Esophagus (tissue), 2 donors: ENCODE results near the gene CST9L. TPM values are rescaled to one million over a fixed set of nuclear protein-coding genes. Genes with fewer than 3 reads are reported as not detected.

Source experiments
- H3K27ac ChIP-seq, 2 donors: one replicate each; pipeline ENCODE4 v1.5.1; 2013; ENCODE audit warnings: low read depth in 2 of 2, mild to moderate bottlenecking in 2 of 2, inconsistent platforms in 1 of 2, low read length in 1 of 2, moderate library complexity in 1 of 2
- H3K27me3 ChIP-seq, 2 donors: one replicate each; pipeline ENCODE4 v1.6.1; 2013; ENCODE audit warnings: low read length in 2 of 2, control low read depth in 1 of 2, mild to moderate bottlenecking in 1 of 2; ENCODE audit not compliant: insufficient read depth in 2 of 2, control insufficient read depth in 1 of 2
- H3K36me3 ChIP-seq, 2 donors: one replicate each; pipeline ENCODE4 v1.6.1; 2013; ENCODE audit warnings: low read length in 1 of 2; ENCODE audit not compliant: control insufficient read depth in 2 of 2, insufficient read depth in 2 of 2
- H3K4me1 ChIP-seq, 2 donors: one replicate each; pipeline ENCODE4 v1.6.1; 2013; ENCODE audit warnings: low read length in 1 of 2; ENCODE audit not compliant: control insufficient read depth in 2 of 2, insufficient read depth in 2 of 2
- H3K4me3 ChIP-seq, 2 donors: one replicate each; pipeline ENCODE4 v1.5.1; 2013; ENCODE audit warnings: low read length in 2 of 2, mild to moderate bottlenecking in 2 of 2, low read depth in 1 of 2, moderate library complexity in 1 of 2
- H3K9me3 ChIP-seq, 2 donors: one replicate each; pipeline ENCODE4 v1.6.1; 2013; ENCODE audit warnings: mild to moderate bottlenecking in 2 of 2, low read depth in 1 of 2, low read length in 1 of 2, moderate library complexity in 1 of 2; ENCODE audit not compliant: control insufficient read depth in 2 of 2, insufficient read depth in 1 of 2
- WGBS, 2 donors: extraction: QIAGEN DNeasy Blood & Tissue Kit; methylation state at CpG; one replicate each; pipeline ENCODE4 v1.1.7; 2013; 5-methylcytosine and 5-hydroxymethylcytosine counted together
- polyA plus RNA-seq, 2 donors: library from polyadenylated mRNA; stranded (reverse); fragments of 200-250 nt; gene quantifications; one replicate each; pipeline ENCODE4 v1.2.3, GENCODE V29; 2013
- donor health status: healthy with polysubstance abuse.
- donor health status: Bipolar disorder and iron deficiency.

CST9L gene
- polyA plus RNA-seq, 2 donors = not detected

DNA sequence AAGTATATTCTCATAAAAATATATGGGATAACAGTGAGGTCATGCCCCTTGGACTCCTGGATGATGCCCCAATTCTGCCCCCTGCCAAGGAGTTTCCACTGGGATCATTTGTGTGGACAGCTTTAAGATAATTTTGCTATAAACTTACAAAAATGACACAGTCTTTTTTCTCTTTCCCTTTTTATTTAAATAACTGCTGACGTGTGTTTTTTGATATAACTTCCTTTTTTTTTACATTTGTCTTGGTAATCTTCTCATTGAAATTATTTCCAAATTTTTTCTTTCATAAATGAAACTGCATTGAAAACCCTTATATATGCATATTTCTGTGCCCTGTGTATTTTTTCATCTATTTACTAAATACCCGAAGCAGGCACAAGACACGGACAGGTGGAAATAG is 31.3 kb downstream of the CST9L start:
- no peaks in the 10 kb centered on the region for H3K27me3 ChIP-seq
- no peaks in the 10 kb centered on the region for H3K36me3 ChIP-seq
- WGBS, 2 donors = 75 to 77% methylated on average over 3 of the region's 3 CpGs
- H3K27ac ChIP-seq = no peak overlapping the region
- H3K4me1 ChIP-seq = no peaks in the 10 kb centered on the region
- no peak overlapping the region for H3K4me3 ChIP-seq
- no peaks in the 10 kb centered on the region for H3K9me3 ChIP-seq

DNA sequence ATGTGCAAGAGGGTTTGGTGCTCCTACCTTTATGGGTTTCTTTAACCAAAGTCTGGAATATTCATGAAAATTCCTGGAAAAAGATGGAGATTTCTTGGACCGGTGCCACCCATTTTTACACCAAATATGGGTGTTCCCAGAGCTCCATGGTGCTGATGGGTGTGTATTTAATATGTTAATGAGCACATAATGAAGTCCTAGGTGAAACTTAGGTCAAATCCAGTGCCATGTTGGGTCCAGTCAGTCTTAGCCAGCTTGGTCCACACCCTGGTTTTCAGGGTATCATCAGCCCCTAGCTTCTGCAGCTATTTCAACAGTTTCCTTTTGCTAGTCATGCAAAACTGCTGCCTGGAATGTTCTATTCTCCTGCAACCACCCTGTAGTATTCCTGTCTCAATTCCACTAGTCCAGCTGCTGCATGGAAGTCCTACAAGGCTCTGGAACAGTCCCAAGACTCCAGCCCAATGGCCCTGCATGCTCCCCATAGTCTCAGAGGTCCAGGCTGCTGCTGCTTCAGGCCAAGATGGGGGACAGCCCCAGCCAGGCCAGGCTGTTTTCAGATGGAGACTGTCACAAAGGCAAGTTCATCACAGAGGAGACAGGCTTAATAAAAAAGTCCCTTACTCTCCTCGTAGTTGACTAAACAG is 31.8 kb downstream of the CST9L start:
- Histone ChIP-seq H3K36me3 (no peaks in the 10 kb centered on the region), H3K27me3 (no peaks in the 10 kb centered on the region), H3K9me3 (no peaks in the 10 kb centered on the region), H3K27ac (no peak overlapping the region), H3K4me3 (no peak overlapping the region), H3K4me1 (no peaks in the 10 kb centered on the region)
- WGBS, 2 donors = 70 to 74% methylated on average over 2 of the region's 2 CpGs

DNA sequence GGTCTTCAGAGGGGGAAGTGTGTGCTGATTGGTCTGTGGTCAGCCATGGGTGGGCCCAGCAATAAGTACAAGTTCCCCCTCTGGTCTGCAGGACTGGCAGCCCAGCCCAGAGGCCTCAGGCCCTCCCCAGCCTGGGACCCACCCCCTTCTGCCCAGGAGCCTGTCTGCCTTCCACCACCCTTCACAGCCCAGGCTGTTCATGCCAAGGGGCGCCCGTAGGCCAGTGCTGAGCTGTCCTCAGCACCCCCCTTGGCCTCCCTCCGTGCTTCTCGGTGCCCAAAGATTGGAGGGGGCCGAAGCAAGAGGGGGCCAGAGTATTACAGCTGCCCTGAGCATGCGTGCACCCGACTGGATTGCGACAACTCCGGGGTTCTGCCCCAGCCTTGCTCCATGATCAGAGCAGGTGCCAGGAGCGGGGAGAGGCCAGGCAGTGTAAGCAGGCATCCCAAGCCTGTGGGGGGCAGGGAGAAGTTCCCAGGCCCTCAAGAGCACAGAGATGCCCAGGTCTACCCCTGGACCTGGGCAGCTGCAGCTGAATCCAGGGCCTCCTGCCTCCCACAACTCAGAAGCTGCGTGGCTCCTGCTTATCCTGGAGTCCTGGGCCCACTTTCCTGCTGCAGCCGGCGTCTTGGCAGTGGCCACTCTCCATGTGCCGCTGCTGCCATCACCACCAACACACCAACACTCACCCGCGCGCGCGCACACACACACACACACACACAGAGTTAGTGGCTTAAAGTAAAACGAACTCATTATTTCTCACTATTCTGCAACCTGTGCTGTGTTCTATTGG is 33.3 kb downstream of the CST9L start:
- WGBS, 2 donors = 80 to 82% methylated on average over 20 of the region's 20 CpGs

DNA sequence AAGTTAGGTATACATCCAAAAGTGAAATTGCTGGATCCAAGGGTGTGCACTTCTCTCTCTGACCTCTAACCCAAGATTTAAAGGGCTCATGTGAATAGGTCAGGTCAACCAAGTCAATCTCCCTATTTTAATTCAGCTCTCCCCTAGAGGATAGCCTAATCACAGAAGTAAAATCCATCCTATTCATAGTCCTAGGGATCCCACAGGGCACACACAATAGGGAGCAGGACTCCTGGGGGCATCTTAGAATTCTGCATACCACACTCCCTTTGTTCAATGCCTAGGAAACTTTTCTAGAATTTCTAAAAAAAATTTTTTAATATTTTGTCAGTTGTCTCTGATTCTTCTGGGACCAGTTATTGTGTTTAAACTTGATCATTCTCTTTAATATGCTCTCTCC is 35.1 kb downstream of the CST9L start:
- Histone ChIP-seq H3K27me3 (no peaks in the 10 kb centered on the region), H3K4me3 (no peak overlapping the region), H3K4me1 (no peaks in the 10 kb centered on the region), H3K36me3 (no peaks in the 10 kb centered on the region), H3K27ac (no peak overlapping the region), H3K9me3 (peaks cover 0 to 2% of the 10 kb centered on the region in 2 donors)

More for the DNA sequence above, 33.3 kb downstream of the CST9L start:
- H3K4me3 ChIP-seq = no peak overlapping the region
- no peaks in the 10 kb centered on the region for H3K36me3 ChIP-seq
- no peaks in the 10 kb centered on the region for H3K27me3 ChIP-seq
- no peaks in the 10 kb centered on the region for H3K4me1 ChIP-seq
- no peak overlapping the region for H3K27ac ChIP-seq
- no peaks in the 10 kb centered on the region for H3K9me3 ChIP-seq

DNA sequence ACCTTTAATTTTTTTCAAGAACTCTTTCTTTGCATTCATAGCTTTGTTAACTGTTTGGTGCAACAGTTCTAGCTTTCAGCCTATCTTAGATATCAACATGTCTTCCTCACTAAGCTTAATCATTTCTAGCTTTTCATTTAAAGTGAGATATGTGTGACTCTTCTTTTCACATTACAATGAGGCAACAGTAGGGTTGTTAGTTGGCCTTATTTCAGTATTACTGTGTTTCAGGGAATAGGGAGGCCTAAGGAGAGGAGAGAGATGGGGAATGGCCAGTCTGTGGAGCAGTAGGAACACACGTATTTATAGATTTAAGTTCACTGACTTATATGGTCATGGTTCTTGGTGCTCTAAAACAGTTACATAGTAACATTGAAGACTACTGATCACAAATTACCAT is 35.8 kb downstream of the CST9L start:
- Histone ChIP-seq H3K27ac (no peak overlapping the region), H3K4me3 (no peak overlapping the region), H3K36me3 (no peaks in the 10 kb centered on the region), H3K4me1 (no peaks in the 10 kb centered on the region), H3K9me3 (peaks cover under 1 to 2% of the 10 kb centered on the region in 2 donors), H3K27me3 (no peaks in the 10 kb centered on the region)
- 65 to 71% methylated on average over 1 of the region's 1 CpG for WGBS, 2 donors

DNA sequence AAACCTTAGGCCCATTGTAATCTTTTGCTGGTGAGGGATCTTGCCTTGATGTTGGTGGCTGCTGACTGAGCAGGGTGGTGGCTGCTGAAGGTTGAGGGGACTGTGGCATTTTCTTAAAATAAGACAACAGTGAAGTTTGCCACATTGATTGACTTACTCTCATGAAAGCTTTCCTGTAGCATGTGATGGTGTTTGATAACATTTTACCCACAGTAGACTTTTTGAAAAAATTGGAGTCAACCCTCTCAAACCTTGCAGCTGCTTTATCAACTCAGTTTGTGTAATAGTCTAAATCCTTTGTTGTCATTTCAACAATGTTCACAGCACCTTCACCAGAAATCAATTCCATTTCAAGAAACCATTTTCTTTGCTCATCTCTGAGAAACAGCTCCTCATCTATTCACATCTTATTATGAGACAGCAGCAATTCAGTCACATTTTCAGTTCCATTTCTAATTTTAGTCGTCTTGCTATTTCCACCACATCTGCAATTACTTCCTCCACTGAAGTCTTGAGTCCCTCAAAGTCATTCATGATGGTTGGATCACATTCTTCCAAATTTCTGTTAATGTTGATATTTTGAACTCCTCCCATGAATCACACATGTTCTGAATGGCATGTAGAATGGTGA is 37.2 kb downstream of the CST9L start:
- no peak overlapping the region for H3K4me3 ChIP-seq
- H3K27me3 ChIP-seq = no peaks in the 10 kb centered on the region
- WGBS, 2 donors = 55 to 64% methylated on average over 1 of the region's 1 CpG
- H3K27ac ChIP-seq = no peak overlapping the region
- H3K9me3 ChIP-seq = peaks cover 2 to 4% of the 10 kb centered on the region in 2 donors
- H3K36me3 ChIP-seq = no peaks in the 10 kb centered on the region
- H3K4me1 ChIP-seq = no peaks in the 10 kb centered on the region

DNA sequence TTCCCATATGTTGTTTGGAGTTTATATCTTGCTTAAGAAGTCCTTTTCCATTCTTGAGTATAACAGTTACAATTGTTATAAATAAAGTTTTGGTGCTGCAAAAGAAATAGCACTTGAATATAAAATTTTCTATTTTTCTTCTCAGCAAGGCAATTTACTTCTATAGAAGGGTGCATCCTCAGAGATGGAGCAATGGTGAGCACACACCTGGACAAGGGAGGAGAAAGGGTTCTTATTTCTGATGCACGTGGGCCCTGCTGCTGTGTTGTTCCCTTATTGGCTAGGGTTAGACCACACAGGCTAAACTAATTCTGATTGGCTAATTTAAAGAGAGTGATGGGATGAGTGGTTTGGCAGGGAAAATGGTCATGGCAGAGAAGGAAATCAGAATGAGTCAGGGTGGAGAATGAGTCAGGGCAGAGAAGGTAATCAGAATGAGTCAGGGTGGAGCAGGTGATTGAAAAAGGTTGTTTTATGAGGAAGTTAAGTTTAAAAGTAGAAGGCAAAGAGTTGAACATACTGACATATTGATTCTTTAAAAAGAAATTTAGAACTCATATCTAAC is 39.3 kb downstream of the CST9L start:
- Histone ChIP-seq H3K27me3 (no peaks in the 10 kb centered on the region), H3K4me3 (no peak overlapping the region), H3K9me3 (peaks cover 2 to 4% of the 10 kb centered on the region in 2 donors), H3K36me3 (no peaks in the 10 kb centered on the region), H3K4me1 (no peaks in the 10 kb centered on the region), H3K27ac (no peak overlapping the region)
- 49 to 78% methylated on average over 1 of the region's 1 CpG for WGBS, 2 donors

DNA sequence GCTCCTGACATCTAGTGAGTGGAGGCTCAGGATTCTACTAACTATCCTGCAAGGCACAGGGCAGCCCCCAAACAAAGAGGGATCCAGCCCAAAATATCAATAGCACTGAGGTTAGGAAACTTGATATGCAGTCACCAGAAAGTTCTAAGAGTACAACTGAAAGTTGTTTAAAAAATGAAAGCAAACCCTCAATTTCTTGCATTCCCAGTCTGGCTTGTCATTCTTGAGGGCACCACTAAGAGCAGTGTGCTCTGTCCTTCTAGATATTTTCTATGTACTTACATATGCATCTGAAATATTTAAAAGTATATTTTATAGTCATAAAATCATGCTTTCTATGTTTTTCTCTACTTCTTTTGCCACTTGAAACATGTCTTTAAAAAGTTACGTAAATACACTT is 41.4 kb downstream of the CST9L start:
- Histone ChIP-seq H3K27me3 (no peaks in the 10 kb centered on the region), H3K4me1 (no peaks in the 10 kb centered on the region), H3K4me3 (no peak overlapping the region), H3K27ac (no peak overlapping the region), H3K9me3 (peaks cover 2 to 4% of the 10 kb centered on the region in 2 donors), H3K36me3 (no peaks in the 10 kb centered on the region)
- WGBS, 2 donors = 99 to 100% methylated on average over 1 of the region's 1 CpG

DNA sequence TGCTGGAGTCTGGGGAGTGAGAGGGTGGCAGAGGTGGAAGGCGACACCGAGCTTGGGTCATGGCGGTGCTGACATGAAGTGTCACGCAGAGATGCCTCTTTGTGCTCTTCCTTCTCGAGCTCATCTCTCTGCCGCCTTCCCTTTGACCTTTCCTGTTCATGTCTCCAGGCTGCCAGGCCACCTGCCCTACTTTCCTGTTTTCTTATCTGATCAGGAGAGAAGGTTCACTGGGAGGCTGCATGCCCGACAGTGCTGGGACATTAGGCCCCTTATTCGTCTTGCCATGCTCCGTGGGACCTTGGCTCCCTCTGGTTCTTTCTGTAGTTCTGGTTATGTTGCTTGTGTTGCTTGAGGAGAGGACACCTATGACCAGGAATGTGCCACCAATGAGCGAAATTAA is 44.1 kb downstream of the CST9L start:
- H3K9me3 ChIP-seq = peaks cover 0 to 4% of the 10 kb centered on the region in 2 donors
- no peaks in the 10 kb centered on the region for H3K4me1 ChIP-seq
- no peak overlapping the region for H3K4me3 ChIP-seq
- WGBS, 2 donors = 81 to 87% methylated on average over 10 of the region's 10 CpGs
- no peak overlapping the region for H3K27ac ChIP-seq
- H3K27me3 ChIP-seq = no peaks in the 10 kb centered on the region
- H3K36me3 ChIP-seq = no peaks in the 10 kb centered on the region
